ENCODE measurements around the gene CCDC28A. TPM values are rescaled to one million over a fixed set of nuclear protein-coding genes. Genes with fewer than 3 reads are reported as not detected.

CCDC28A gene
- total RNA-seq, 1 experiment from 2014 or later, result 12.0 TPM

DNA sequence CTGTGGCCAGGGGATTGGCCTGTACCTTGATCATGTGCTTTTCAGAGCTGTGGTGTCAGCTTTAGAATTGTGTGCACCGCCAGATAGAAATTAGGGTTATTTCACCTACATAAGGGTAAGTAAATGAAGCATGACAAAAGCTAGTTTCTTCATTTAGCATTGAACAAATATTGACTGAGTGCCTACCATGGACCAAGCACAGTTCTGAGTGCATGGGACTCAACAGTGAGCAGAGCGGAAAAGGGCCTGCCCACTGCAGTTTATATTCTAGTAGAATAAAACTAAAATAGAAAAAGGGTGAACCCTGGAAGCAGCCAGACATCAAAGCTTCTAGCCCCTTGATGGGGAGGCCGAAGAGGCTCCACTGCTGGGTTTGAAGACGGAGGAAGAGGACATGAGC is 48.0 kb downstream of the CCDC28A start:
- no TSS peak for BruUV-seq (replicated peaks)
- TF ChIP-seq SP1 (IDR thresholded peaks at IDR 0.05; ENCODE audit: low read depth) (no peak), CEBPB (IDR thresholded peaks at IDR 0.05; ENCODE audit: low read depth) (no peak), ZFX (IDR thresholded peaks at IDR 0.05) (no peak; the same call in 1 of the 2 replicates), CBX3 (IDR thresholded peaks at IDR 0.05; ENCODE audit: low read depth) (no peak), EZH2phosphoT487 (IDR thresholded peaks at IDR 0.05; ENCODE audit: borderline replicate concordance) (no peak), EGR1 (IDR thresholded peaks at IDR 0.05; ENCODE audit: low read depth) (no peak), POLR2A (IDR thresholded peaks at IDR 0.05; ENCODE audit: borderline replicate concordance, extremely low read depth, insufficient read depth, insufficient read length) (no peak), RAD21 (IDR thresholded peaks at IDR 0.05; ENCODE audit: low read depth) (no peak)
- TF ChIP-seq, protein P1, sequence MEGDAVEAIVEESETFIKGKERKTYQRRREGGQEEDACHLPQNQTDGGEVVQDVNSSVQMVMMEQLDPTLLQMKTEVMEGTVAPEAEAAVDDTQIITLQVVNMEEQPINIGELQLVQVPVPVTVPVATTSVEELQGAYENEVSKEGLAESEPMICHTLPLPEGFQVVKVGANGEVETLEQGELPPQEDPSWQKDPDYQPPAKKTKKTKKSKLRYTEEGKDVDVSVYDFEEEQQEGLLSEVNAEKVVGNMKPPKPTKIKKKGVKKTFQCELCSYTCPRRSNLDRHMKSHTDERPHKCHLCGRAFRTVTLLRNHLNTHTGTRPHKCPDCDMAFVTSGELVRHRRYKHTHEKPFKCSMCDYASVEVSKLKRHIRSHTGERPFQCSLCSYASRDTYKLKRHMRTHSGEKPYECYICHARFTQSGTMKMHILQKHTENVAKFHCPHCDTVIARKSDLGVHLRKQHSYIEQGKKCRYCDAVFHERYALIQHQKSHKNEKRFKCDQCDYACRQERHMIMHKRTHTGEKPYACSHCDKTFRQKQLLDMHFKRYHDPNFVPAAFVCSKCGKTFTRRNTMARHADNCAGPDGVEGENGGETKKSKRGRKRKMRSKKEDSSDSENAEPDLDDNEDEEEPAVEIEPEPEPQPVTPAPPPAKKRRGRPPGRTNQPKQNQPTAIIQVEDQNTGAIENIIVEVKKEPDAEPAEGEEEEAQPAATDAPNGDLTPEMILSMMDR (IDR thresholded peaks at IDR 0.05 in 2 of 3, conservative IDR thresholded peaks at IDR 0.05 in 1 of 3; ENCODE audit: borderline replicate concordance in 1 of 3, insufficient read depth in 1 of 3, low read depth in 2 of 3, low read length in 2 of 3), result no peak
- TF ChIP-seq, protein P2, sequence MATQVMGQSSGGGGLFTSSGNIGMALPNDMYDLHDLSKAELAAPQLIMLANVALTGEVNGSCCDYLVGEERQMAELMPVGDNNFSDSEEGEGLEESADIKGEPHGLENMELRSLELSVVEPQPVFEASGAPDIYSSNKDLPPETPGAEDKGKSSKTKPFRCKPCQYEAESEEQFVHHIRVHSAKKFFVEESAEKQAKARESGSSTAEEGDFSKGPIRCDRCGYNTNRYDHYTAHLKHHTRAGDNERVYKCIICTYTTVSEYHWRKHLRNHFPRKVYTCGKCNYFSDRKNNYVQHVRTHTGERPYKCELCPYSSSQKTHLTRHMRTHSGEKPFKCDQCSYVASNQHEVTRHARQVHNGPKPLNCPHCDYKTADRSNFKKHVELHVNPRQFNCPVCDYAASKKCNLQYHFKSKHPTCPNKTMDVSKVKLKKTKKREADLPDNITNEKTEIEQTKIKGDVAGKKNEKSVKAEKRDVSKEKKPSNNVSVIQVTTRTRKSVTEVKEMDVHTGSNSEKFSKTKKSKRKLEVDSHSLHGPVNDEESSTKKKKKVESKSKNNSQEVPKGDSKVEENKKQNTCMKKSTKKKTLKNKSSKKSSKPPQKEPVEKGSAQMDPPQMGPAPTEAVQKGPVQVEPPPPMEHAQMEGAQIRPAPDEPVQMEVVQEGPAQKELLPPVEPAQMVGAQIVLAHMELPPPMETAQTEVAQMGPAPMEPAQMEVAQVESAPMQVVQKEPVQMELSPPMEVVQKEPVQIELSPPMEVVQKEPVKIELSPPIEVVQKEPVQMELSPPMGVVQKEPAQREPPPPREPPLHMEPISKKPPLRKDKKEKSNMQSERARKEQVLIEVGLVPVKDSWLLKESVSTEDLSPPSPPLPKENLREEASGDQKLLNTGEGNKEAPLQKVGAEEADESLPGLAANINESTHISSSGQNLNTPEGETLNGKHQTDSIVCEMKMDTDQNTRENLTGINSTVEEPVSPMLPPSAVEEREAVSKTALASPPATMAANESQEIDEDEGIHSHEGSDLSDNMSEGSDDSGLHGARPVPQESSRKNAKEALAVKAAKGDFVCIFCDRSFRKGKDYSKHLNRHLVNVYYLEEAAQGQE (IDR thresholded peaks at IDR 0.05; ENCODE audit: low read depth), result no peak
- TF ChIP-seq, protein P3, sequence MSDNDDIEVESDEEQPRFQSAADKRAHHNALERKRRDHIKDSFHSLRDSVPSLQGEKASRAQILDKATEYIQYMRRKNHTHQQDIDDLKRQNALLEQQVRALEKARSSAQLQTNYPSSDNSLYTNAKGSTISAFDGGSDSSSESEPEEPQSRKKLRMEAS (IDR thresholded peaks at IDR 0.05), result no peak
- Histone ChIP-seq H3K9me3 (ENCODE audit: control insufficient read depth in 1 of 2, insufficient read depth in 1 of 2, low read depth in 1 of 2, low read length in 2 of 2) (no peaks in the 10 kb centered on the region), H4K20me1 (ENCODE audit: insufficient read depth) (no peaks in the 10 kb centered on the region), H2AFZ (ENCODE audit: low read depth, low read length, poor library complexity, severe bottlenecking) (no peak overlapping the region), H3K4me3 (replicated peaks in 1 of 2; ENCODE audit: low read depth in 1 of 2, low read length in 2 of 2) (no peak overlapping the region), H3K27me3 (ENCODE audit: insufficient read depth, low read length) (no peaks in the 10 kb centered on the region), H3K27ac (ENCODE audit: low read depth, low read length) (no peak overlapping the region), H3K79me2 (ENCODE audit: insufficient read depth, low read length) (no peaks in the 10 kb centered on the region), H3K9me2 (ENCODE audit: insufficient read depth) (no peaks in the 10 kb centered on the region), H3K4me1 (ENCODE audit: control insufficient read depth in 1 of 2, insufficient read depth in 2 of 2, low read length in 2 of 2) (peaks cover 28 to 40% of the 10 kb centered on the region in 2 experiments), H3K4me2 (ENCODE audit: low read length) (no peak overlapping the region), H3K36me3 (ENCODE audit: control insufficient read depth in 1 of 2, insufficient read depth in 2 of 2, low read length in 2 of 2) (no peaks in the 10 kb centered on the region), H3K9ac (ENCODE audit: low read length) (no peak overlapping the region)
- intact Hi-C loops (cut with micrococcal nuclease), result no loop called here
- DNase-seq (ENCODE audit: low read depth, low spot score), result no peak
- POLR2A ChIA-PET, result no interaction called here
- no peak for ATAC-seq
- CTCF ChIA-PET, result interaction anchor here (1.6 kb wide), 1 partner anchor 543 kb away, joined by 4 read pairs; no protein-coding TSS in a partner anchor
- RAD21 ChIA-PET (ENCODE audit: low non-redundant PET in 1 of 2, low total read pairs in 2 of 2, uncharacterized antibody in 2 of 2, unreplicated experiment in 2 of 2), result no interaction called here

Data from HCT116 (cell line).